ENCODE results near the gene SH2D4B.

Gene SH2D4B

DNA sequence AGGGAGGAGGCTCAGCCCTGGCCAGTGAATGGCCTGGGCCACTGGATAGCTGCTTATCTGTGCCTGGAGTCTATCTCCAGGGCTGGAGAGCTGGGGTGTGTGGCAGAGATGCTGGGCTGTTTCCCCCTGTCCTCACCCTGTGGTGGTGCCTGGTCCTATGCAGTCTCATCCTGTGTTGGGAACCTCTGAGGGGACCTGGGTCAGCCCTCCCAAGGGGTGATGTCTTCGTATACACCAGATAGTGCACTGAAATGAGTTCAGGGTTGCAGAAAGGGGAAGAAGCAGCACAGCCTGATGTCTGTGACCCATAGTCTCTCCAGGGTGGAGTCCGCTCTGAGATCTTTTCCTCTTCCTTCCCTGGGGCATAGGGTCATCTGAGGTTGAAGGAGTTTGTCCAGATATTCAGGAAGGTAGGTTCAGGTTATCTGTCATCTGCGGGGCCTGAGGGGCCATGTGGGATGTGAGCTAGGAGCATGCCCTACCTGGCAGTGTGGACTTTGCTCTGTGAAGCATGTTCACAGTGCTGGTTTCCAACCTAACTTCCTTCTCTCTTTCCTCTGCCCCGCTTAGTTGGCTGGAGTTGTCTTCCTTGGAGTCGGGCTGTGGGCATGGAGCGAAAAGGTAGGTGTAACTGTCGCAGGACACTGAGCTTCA, 33.4 kb upstream of the SH2D4B start:
- DNase-seq = no peak

DNA sequence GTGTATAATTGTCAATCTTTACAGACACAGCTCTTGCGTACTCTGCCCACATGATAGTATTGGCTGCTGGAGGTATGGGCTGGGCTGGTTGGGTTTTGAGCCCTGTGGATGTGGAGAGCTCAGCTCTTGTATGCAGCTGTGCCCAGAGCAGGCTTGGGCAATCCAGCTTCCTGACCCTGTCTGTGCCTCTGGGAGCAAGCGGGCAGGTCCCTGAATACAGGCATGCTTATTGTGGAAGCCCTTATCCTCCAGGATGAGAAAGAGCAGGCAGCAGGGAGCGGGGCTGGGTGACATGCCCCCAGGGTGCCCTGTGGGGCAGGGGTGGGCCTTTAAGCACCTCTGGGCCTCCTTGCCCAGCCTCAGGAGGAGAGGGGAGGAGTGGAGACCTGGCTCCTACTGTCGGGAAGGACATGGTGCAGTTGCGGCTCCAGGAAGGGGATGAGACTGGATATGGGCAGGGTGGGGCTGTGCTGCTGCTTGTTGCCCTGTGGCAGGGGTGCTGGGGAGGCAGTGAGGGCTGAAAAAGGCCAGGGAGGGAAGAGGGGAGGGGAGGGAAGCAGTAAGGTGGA, 32.7 kb upstream of the SH2D4B start:
- DNase-seq = no peak

DNA sequence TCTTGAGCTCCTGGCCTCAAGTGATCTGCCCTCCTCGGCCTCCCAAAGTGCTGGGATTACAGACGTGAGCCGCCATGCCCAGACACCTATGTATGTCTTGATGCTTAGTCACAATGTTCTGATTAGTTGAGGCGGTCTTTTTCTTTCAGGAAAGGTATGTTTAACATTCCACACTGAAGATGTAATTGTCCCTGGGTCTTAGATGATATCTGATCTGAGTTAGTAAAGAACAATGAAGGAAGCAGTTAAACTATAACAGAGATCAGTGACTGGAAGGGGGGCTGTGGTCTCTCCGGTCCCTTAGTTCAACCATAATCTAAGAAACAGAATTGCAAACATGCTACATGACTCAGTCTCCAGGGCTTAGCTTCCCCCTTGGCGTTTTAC, 31.5 kb upstream of the SH2D4B start:
- no peak for DNase-seq

DNA sequence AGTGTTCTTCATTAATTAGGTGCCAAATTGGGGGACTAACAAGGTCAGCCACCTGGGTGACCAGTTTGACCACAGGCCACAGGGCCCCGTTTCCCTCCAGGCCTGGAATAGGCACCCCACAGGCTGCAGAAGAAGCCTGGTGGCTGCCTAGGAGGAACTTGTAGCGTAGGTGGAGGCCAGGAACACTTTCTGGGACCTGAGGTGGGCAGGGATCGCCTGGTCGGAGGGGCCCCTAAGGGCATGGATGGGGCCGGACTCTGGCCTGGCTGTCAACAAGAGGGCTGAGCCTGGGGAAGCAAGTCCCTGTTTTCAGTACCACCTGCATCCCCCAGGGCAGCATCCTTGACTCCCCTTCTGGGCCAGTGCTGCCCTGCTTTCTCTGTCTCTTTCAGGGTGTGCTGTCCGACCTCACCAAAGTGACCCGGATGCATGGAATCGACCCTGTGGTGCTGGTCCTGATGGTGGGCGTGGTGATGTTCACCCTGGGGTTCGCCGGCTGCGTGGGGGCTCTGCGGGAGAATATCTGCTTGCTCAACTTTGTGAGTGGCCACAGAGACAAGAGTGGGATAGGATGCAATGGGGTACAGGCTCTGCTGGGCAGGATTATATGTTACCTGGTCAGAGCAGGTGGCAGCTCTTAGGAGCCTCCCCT, 30.7 kb upstream of the SH2D4B start:
- DNase-seq = no peak

DNA sequence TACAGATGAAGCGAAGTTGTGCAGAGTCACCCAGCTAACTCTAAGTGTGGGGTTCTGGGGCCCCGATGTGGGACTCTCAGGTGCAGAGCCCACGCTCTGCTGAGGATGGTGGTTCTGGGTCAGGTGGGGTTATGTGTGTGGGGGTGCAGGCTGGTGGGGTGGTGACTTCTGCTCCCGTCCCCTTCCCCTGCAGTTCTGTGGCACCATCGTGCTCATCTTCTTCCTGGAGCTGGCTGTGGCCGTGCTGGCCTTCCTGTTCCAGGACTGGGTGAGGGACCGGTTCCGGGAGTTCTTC, 28.6 kb upstream of the SH2D4B start:
- DNase-seq = no peak

DNA sequence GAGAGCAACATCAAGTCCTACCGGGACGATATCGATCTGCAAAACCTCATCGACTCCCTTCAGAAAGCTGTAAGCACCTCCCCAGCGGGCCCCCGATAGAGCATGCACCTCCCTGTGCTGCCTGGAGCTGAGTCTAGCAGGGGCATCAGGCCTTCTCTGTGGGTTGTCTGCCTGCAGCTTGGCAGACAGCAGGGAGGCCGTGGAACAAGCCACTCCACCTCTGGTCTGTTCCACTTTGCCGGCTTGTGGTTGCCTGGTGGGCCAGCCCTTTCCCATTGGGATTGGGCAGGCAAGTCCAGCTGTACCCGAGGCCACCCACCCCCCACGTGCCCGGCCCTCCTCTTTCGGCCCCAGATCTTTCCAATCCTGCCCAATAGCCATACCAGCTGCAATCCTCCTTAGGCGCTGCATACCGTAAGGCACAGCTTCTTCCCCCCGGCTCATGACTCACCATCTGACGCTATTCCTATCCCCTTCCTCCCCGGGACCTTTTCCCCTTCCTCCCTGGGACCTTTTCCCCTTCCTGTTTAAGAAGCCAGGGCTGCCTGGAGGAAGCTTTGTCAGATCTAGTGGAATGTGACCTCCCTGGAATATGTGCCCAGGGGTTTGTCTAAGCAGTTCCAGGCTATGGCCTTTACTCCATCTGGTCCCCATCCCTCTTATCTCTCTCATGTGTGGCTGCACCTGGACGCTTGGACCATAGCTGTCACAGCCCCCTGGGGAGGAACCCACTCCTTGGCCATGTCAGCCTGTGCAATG, 28.1 kb upstream of the SH2D4B start:
- DNase-seq = no peak

DNA sequence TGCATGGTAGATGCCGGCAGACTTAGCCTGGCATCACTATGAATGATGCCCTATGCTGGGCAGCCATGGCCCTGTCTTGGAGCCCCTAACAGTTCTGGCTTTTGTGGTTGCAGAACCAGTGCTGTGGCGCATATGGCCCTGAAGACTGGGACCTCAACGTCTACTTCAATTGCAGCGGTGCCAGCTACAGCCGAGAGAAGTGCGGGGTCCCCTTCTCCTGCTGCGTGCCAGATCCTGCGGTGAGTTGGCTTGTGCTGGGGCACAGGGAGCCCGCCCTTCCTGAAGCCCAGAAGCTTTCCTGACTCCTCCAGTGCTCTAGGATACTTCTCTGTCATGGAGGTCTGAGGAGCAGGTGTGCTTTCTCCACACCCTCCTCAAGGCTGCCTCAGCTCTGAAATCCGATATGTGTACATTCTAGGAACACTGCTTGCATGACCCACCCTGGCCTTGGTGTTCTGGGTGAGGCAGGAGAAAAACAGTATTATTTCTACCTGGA, 25.6 kb upstream of the SH2D4B start:
- DNase-seq = no peak

DNA sequence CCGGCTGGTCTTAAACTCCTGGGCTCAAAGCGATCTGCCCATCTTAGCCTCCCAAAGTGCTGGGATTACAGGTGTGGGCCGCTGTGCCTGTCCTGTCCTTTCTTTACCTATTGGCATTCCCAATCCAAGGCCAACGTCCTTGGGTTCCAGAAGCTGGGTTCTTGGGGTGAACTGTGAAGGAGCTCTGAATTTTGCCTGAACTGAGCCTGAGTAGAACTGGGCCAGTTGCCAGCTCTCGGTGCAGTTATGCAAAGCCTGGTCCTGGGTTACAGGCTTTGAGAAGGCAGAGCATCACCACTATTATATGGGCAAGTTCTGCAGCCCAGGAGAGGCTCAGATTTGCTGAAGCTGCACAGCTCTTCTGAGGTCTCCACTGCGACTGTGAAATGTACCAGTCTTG, 24.6 kb upstream of the SH2D4B start:
- DNase-seq = no peak

DNA sequence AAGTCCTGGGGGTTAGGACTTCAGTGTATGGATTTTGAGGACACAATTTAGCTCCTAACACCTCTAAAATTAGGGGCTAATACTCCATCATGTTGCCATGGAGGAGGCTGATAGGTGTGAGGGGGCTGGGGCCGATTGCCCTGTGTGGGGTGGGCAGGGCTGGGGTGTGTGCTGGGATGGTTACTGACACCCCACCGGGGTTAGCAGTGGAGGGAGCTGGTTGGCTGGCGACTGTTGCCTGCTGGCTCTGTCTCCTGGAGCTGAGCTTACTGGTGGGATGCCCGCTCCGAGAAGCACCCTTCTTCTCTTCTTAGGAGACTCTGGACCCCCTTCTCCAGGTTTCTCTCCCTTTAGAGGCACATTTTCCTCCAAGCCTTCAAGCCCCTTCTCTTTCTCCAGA, 22.2 kb upstream of the SH2D4B start:
- no peak for DNase-seq

DNA sequence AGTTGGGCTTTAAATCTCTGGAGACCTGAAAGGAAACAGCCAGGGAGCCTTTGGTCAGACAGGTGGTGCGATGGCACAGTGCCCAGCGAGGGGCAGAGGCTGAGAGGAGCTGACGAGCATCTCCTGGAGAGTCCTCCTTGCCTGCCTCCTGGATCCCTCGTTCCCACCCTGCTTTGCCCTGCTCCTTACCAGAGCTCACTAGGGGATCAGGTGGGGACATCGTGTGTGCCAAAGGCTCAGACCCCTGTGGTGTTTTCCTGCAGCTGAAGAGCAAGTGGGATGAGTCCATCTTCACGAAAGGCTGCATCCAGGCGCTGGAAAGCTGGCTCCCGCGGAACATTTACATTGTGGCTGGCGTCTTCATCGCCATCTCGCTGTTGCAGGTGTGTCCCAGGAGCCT, 21.8 kb upstream of the SH2D4B start:
- no peak for DNase-seq

DNA sequence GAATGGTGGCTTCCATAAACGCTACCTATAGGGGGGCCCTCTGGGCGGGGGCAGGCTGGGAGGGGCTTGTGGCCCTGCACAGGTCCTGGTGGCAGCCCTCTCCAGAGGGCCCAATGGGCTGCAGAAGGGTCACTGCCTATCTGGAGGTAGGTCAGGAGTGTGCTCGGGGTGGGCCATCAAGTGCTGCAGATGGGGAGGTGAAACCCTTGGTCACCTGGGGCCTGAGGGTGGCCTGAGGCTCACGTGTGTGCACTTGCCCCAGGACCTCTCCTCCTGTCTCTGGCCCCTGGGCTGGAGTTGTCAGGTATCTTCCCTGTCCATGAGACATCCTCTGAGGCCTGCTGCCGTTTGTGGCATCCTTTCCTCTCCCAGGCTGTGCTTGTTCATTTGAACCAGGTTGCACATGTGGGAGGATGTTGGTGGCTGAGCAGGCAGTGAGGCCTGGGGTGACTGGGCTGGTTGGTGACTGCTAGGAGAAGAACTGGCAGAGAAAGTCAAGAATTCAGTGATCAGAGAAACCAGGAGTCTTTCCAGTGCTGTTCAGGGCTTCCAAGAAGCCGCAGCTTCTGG, 21.1 kb upstream of the SH2D4B start:
- no peak for DNase-seq

DNA sequence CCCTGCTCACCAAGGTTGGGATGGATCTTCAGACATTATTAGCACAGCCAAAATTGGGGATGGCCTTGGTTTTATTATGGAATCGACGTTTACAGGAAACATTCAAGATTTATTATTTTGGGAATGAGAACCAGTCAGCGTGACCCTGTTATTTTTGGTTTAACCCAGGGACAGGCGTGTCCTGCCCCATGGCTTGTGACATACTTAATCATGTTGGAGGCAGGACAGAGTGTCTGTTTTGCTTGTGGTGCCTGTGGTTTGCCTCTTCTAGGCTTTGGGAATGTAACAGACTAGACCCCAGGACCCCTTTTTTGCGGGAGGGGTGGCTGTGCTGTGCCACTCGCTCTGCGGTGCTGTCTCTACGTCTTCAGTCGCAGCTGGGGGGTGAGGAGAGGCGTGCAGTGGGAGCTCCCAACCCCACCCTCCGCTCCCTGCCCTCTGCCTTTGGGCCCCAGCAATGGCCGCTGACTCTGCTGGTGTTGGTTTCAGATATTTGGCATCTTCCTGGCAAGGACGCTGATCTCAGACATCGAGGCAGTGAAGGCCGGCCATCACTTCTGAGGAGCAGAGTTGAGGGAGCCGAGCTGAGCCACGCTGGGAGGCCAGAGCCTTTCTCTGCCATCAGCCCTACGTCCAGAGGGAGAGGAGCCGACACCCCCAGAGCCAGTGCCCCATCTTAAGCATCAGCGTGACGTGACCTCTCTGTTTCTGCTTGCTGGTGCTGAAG, 20.1 kb upstream of the SH2D4B start:
- DNase-seq = no peak

DNA sequence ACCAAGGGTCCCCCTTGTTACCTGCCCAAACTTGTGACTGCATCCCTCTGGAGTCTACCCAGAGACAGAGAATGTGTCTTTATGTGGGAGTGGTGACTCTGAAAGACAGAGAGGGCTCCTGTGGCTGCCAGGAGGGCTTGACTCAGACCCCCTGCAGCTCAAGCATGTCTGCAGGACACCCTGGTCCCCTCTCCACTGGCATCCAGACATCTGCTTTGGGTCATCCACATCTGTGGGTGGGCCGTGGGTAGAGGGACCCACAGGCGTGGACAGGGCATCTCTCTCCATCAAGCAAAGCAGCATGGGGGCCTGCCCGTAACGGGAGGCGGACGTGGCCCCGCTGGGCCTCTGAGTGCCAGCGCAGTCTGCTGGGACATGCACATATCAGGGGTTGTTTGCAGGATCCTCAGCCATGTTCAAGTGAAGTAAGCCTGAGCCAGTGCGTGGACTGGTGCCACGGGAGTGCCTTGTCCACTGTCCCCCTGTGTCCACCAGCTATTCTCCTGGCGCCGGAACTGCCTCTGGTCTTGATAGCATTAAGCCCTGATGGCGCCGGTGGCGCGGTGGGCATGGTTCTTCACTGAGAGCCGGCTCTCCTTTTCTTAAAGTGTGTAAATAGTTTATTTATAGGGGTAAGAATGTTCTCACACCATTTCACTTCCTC, 19.4 kb upstream of the SH2D4B start:
- DNase-seq = no peak

DNA sequence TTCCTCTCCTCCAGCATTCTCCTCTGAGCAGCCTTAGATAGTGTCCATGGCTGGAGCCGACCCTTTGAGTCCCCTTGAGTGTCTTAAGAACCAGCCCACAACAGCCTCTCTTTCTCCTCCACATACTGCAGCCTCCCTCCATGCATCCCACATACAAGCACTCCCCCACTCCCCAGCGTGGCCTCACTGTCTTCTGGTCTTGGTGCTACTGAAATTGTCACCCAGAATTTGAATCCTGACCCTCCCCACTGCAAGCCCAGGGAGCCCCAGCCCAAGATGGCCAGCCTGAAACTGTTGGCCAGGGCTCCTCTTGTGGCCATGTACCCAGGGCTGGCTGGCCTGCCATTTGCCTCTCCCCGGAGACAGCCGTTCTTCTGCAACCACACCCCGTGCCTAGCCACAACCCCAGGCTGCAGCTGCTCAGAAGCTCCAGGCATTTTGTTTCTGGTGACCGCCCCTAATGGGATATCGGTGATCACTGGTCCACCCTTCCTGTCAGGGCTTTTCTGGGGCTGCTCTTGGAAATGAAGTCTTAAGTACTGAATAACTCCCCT, 18.8 kb upstream of the SH2D4B start:
- no peak for DNase-seq

DNA sequence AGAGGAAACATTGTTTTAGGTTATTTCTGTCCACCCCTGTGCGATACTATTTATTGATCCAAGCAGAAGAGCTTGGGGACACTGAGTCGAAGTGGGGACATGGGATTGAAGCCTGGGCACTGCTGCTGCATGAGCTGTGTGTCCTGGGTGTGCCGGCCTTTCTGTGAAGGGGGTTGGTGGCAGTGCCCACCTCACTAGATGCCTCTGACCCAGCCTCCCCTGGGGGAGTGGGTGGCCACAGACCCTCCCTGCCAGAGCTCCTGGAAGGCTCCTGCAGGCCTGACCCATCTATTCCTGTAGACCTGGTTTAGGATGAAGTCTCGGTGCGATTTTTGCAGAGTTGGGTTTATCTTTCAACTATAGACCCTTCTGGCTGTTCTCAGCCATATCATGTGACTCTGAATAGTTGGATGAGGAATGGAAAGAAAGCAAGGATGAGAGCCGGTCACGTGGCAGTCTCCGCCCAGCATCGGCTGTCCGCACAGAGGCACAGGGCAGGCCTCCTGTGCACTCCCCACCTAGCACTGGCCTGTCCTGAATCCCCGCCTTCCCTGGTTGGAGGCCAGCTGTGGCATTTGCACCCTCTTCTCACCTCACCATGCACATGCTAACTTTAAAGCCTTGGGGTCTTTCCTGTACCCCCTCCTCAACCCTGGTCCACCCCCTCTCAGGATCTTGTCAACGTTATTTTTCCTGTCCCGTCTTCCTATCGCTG, 17.6 kb upstream of the SH2D4B start:
- DNase-seq = no peak

DNA sequence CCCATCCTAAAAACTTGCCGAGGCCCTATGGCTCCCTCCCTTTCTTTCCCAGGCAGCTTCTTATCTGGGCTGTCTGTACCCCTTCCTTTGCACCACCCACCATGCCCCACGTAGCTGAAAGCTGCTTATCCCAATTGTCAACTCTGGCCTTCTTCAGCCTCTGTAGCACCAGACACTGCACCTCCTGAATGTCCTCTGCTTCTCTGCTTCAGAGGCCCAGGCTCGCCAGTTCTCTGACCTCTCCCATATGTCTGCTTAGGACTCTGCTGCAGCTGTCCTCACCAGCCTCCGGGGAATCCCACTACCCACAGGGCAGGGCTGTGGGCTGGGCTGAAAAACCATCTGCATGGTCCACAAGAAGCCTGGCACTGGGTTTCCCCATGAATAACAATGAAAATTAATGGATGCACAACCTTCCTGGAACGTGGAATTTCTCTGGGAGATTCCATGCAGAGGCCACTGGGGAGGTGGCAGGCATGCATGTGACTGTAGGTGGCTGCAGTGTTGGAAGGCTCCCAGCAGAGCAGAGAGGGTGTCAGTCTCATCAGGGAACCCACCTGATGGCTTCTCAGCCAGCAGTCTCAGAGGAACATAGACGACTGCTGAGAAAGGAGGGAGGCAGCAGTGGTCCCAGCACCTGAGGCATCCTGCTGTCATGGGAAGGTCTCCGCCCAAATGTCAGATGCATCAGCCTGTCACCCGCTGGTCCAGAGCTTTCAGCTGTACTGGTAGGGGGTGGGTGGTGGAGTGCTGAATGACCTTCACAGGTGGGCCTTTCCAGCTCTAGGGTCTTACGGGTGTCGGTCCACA, 16.8 kb upstream of the SH2D4B start:
- DNase-seq = no peak

DNA sequence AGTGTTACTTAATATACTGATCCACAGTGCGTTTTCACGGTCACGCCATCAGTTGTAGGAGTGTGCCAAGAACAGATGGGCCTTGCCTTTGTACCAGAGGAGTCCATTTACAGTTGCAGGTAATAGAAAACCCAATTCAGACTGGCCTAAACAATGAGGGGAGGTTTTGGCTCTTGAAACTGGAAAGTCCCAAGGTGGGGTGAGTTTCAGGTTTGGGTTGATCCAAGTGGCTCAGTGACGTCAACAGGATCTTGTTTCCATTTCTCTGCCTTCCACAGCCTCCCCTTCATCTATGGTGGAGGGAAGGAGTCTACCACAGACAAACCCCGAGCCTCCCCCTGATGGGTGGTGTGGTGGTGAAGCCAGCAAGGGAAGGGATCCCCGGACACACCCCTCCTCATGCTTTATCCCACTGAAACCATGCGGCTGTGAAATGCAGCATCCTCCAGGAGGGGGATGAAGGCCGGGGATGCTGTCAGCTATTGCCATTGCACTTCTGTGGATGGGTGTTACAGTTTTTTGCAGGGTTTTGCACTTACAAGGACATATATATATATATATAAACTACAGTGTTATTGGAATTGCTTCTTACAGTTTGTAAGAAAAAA, 14.8 kb upstream of the SH2D4B start:
- no peak for DNase-seq

DNA sequence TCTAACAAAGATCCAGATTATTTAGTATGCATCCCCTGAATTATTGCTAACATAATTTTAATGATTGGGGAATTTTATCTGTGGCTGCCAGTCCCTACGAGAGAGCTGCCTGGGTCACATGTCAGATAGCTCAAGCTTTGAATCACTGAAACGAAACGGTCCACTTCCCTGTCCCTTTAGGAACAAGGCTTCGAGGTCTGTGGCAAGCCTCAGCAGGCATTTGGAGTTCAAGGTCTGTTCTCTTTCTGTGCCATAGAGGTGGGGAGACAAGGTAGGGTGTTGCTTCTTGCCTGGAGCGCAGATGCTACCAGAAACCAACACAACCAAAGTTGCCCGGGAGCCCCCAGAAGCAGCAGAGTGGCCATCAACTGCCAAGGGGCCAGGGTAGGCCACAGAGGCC, 13.9 kb upstream of the SH2D4B start:
- no peak for DNase-seq

DNA sequence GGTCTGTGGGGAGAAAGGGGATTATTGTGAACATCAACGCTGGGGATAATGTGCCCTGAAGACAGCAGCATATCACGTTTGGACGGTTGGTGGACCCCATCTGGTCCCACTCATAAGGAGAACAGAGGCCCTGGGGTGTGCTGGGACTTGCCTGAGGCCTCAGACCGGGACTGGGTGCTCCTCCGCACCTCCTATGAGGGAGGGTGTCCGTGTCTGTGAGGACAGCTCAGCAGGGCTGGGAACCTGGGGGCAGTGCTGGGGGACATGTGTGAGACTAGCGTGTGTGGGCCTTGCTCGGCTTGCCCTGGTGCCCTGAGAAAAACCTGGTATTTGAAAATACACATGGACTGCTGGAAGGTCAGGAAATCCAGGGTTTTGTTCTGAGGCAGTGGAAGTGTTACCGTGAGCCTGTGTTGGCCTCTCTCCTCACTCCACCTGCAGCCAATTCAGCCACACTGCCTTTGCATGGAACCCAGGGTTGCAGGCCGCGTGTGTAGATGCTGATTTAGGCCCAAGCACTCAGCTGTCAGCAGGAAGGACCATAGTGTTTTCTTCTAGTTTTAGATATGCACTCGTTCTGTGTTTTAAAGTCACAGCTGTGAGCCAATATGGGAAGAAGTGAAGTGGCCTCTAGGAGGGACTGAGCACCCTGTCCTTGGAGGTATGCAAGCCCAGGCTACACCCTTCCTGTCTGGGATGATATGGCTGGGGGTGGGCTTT, 13.4 kb upstream of the SH2D4B start:
- DNase-seq = no peak

Data from NCI-H2081 (cell line).